GM21423 (cell line): ENCODE data around the gene PPARD.

Experiments
- ATAC-seq: cut with Tn5 transposase; IDR thresholded peaks from one replicate; pipeline ENCODE4 v1.9.1; 2021; ENCODE audit warnings: mild to moderate bottlenecking, moderate library complexity; ENCODE audit not compliant: unreplicated experiment

The PPARD gene

DNA sequence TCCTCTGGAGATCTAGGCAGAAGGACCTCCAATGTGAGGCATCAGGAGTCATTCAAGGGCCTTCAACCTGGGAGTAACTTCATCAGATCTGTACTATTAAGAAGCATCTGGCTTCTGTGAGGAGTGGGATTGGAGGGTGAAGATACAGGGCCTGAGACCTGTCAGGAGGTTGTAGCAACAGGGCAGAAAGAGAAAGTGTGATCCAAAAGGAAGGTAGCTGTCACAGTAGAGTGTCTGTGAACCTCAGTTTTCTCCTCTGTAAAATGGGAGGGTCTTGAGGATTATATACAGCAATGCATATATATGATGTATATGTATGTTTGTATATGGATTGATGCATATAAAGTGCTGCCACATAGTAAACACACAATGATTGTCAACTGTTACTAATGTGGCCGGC is 123.3 kb downstream of the PPARD start:
- ATAC-seq, result no peak

DNA sequence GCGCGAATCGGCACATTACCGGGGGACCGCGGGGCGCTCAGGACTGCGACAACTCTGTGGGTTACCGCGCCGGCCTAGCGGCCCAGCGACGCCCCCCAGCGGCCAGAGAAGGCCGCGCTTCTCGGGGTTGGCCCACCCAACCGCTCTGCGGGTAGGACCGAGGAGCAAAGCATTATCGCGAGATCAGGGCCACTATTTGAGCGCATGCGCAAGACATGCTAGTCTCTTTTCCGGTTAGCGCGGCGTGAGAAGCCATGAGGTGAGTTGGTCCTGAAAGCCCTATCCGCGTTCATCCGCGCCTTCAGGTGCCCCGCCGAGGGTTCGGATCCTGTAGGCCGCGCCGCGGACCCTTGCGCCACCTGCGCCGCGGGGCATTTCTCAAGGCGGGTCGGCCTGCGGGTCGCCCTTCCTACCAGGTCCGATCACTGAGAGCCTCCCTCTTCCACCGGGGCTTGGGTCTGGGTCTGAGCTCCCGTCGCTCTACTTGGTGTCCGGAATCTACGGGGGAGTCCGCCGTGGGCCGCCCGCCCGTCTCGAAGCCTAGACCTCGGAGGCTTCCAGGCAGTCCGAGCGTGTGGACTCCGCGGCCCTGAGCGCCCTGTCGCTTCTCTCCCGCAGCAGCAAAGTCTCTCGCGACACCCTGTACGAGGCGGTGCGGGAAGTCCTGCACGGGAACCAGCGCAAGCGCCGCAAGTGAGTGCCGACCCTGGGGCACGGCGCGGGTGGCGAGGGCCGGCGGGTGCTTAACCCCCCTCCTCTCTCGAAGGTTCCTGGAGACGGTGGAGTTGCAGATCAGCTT is 126.0 kb downstream of the PPARD start, which contains the start of gene RPL10A:
Gene RPL10A, plus strand, starts transcription at position 221 of the 799 bp plus-strand sequence. Its CDS starts 34 bp downstream, at position 255.
- peak; percentile 85 for ATAC-seq

DNA sequence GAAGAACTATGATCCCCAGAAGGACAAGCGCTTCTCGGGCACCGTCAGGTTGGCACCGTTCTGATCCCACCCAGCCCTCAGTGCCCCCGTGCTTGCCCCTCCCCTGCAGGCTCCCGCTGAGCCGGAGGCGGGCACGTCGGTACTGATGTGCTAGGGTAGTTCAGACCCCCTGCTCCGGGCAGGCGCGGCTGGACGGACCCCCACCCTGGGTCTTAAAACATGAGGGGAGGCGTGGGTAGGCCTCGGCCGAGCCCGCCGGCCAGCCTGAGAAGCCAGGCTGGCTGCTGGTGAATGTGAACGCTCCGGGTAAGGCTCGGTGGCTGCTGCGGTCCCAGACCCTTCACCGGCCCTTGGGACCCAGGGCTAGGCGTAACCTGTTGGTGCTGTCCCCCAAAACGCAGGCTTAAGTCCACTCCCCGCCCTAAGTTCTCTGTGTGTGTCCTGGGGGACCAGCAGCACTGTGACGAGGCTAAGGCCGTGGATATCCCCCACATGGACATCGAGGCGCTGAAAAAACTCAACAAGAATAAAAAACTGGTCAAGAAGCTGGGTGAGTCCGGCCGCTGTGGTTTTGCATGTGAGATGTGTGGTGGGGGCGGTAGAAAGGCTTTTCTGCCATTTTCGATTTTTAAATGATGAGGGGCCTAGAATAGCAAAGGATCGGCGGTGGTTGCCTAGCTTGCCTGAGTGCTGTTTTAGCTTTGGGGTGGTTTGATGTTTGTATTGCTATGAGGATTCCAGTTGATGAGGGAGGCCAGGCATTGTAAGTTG is 126.8 kb downstream of the PPARD start:
- ATAC-seq, result no peak

DNA sequence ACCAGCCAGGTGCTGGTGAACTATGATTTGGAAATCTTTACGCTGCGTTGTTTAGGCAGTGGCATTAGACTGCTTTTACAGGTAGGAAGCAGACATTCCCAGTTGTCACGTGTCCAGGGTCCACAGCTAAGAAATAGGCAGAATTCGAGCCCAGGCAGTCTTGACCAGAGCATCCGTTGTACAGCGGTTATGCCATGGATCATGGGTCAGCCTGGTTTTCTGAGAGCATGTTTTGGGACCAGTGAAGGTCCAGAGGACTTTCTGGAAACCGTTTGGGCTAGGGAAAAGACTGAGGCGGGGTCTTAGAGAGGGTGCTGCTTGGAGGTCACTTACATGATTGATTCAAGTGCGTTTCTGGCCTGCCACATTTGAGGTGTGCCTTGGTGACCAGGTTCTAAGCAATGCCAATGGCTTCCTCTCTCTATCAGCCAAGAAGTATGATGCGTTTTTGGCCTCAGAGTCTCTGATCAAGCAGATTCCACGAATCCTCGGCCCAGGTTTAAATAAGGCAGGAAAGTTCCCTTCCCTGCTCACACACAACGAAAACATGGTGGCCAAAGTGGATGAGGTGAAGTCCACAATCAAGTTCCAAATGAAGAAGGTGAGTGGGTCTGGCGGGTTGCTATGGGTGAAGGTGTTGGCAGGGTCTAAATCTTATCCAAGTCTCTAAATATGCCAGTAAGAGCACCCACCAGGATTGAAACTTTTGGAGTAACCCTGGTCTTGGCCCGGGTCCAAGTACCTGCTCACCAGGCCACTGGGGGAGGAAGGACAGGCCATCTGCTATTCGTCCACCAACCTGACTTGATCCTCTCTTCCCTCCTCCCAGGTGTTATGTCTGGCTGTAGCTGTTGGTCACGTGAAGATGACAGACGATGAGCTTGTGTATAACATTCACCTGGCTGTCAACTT is 127.6 kb downstream of the PPARD start:
- ATAC-seq, result no peak

DNA sequence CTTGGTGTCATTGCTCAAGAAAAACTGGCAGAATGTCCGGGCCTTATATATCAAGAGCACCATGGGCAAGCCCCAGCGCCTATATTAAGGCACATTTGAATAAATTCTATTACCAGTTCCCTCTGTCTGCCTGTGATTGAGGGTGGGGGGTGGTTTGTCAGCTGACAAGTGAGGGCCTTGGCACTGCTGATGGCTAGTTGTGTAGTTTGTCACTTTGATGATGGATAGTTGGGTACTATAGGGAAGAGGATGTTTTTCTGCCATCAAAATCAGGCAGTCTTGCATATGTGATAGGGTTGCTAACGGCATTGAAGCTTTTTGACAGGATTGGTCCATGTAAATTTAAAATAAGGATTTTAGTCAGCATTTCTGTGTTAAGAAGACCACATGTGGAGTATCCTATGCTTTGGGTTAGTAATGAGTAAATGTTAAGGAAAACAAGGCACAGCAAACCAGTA is 128.3 kb downstream of the PPARD start:
- no peak for ATAC-seq

DNA sequence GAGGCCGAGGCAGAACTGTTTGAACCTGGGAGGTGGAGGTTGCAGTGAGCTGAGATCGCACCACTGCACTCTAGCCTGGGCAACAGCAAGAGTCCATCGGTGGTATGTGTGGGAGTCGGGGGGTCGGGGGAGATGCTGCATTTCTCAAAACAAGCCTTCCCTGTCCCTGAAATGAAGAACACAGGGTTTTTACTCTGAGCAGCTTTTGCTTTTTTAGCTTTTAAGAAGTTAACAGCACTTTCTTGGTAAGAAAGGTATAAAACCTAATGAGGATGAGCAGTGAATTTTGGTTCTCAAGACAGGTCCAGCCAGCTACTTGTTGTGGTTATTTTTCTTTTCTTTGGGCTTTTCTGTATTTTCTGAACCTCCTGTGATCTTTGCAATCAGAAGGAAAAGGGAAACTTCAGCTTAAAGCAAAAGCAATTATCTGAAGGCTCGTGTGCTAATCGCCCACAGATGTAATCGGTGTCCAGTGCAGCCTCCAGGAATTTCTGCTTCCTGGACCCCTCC is 129.5 kb downstream of the PPARD start:
- no peak for ATAC-seq

GRCh38 chr6:35473075-35473849 is 130.9 kb downstream of the PPARD start:
- ATAC-seq, result no peak

DNA sequence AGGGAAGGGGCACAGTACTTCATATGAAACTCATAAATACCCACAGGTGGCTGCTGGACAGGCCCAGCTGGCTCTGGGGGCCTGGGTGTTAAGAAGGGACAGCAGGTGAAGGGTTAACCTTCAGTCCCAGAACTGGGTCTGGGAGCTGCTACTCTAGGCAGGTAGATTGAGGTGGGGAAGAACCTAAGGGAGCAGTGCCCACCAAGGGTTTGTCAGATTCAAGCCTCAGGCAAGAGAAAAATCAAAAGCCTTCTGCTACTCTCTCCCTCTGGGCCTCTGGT is 131.4 kb downstream of the PPARD start:
- no peak for ATAC-seq

DNA sequence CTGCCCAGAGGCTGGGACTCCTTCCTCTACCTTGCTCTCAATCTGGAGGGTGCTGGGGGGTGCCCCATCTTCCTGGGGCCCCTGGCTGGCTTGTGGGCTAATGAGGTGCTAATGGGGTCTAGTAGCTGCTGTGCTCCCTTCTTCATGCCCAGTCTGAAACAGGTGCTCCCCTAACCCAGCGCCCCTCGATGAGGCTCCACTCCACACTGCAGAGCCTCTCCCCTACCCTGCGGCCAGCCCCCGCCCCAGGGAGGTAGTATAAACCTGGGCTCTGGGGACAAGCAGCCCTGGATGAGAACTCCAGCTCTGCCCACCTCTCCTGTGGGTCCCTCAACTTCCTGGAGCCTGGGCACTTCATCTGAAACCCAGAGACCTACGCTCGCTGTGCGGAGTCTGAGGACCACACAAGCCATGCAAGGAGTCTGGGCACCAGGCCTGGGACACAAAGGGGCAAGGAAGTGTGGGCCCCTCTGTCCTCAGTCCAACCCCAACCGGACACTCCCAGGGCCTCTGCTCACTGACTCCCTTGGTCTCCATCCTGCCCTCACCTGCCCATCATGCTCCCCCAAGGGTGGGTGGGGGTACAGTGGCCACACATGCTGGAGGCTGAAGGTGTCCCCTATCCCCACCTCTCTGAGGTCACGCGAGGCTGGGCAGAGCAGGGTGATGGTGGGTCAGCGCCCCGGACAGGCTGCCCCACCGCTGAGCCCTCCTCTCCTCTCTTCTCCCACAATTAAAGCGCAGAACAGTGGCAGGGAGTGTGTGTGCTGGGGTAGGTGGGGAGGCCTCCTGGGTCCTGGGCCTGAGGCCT is 132.0 kb downstream of the PPARD start:
- no peak for ATAC-seq

DNA sequence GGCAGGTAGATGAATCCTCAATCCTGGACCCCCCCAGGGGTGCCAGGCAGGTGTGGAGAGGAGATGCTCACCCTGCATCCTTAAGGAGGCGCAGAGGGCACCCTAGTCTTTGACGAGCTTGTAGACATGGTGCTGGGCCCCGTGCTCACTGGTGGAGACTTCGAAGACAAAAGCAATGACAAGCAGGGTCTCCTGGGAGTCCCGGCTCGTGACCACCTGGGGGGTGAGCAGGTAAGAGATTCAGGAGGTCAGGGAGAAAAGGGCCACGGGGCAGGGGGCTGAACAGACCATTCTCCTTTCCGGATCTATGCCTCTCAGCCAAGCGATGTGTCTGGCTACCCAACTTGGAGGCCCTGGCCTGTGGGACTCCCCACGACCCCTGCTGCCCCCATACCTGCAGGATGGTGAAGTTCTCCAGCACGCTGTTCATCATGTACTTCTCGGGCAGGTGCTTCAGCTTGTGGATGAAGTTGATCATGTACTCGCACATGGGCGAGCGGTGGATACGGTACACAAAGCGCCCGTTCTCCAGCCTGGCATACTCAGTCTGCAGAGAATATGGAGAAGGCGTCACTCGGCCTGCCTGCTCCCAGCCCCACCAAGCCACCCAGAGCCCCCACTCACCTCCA is 132.7 kb downstream of the PPARD start:
- no peak for ATAC-seq

GRCh38 chr6:35475573-35475972 is 133.2 kb downstream of the PPARD start:
- ATAC-seq, result no peak

- no peak for ATAC-seq
Measured at GRCh38 chr6:35476004-35476403, 133.6 kb downstream of the PPARD start.

DNA sequence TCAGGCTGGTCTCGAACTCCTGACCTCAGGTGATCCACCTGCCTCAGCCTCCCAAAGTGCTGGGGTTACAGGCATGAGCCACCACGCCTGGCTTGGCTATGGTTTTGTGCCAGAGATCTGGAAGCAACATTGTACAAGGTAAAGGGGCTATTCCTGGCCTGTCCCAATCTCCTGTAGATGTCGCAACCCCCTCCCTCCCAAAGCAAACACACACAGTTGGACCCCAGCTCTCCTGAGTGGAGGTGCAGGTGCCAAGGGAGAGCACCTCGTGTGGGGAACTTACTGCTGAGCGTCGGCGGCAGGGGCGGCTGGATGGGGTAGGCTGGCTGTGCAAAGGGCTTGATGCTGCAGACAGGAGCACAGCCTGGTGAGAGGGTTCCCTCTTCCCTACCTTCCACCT is 134.7 kb downstream of the PPARD start:
- no peak for ATAC-seq
